Esophagus mucosa (tissue), 1 donor: ENCODE data around the gene SNAP47. TPM values are rescaled to one million over a fixed set of nuclear protein-coding genes. Genes with fewer than 3 reads are reported as not detected.

Experiments
- ATAC-seq: fragments of 200-7000 bp; cut with Tn5 transposase; one replicate; pipeline ENCODE4 v1.9.1; 2020
- total RNA-seq: library from RNA; stranded (reverse); gene quantifications from one replicate; pipeline ENCODE4 v1.2.4, GENCODE V29; 2023
- donor health status: DM: yes; HTN: yes; CAD: no.

Gene SNAP47
- total RNA-seq, 1 donor from 2014 or later: 15.8 TPM

DNA sequence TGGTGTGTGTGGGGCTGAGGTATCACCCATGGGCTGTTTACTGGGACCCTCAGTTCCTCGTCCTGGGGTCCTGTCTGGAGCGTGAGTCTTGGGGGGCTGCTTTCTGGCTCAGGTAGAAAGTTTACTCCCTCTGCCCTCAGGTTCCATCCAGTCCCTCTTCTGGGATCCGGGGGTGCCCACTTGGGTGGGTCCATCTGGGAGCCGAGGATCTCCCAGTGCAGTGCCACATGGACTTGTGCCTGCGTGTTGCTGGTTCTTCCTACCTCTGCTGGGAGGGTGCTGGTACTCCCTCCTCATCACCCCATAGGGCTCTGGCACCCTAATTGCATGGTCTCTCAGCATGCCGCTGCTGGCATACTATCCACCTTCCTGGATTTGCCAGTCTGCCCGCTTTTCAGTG lies 14.0 kb downstream of the SNAP47 start:
- ATAC-seq: no peak

- no peak for ATAC-seq
Observed at GRCh38 chr1:227749916-227750710, 14.9 kb downstream of the SNAP47 start.

- ATAC-seq: no peak
Observed at GRCh38 chr1:227753999-227754711, 18.9 kb downstream of the SNAP47 start.

DNA sequence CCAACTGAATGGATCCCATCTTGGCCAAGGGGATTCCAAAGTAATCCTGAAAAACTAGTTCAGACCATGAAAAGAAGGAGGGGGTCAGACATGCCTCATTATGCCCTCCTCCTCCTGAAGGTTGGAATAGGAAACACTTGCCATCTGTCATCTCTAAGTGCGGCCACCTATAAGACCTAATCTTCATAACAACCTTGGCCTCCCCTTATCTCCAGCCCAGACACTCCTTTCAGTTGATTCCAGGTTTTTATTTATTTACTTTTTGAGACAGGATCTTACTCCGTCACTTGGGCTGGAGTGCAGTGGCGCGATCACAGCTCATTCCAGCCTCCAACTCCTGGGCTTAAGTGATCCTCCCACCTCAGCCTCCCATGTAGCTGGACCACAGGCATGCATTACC lies 19.7 kb downstream of the SNAP47 start:
- no peak for ATAC-seq

DNA sequence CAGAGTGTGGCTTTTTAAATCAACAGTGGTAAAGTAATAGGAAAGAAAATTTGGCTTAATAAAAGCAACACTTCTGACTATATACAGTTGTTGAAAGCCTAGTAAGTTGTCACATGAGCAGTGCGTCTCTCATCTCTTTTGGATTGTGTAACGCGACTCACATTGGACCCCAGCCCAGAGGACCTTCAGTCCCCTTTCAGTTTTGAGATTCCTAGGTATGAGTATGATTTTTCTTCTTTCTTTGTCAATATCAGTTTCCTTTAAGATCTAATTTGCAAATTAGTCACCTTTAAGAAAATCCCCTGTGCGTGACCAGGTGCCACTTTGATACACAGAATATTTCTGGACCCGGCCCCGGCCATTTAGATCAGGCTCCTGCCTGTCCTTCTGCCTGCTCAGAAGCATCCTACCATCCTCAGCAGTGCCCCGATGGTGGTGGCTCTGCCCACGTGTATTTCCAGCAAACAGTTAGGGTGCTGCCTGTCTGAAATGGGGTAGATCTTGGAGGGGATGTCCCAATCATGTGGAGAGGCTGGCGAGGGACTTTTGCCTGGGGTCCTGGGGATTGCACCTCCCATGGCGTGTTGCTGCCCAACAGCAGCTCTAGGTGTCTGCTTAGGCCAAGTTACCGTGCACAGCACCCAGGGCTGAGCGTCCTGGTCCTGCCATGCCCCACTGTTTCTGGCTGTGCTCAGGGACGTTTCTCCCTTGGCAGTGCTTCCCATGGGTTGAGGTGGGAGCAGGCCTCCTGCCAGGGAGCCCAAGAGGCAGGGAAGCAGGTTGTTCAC lies 21.1 kb downstream of the SNAP47 start:
- ATAC-seq: no peak

DNA sequence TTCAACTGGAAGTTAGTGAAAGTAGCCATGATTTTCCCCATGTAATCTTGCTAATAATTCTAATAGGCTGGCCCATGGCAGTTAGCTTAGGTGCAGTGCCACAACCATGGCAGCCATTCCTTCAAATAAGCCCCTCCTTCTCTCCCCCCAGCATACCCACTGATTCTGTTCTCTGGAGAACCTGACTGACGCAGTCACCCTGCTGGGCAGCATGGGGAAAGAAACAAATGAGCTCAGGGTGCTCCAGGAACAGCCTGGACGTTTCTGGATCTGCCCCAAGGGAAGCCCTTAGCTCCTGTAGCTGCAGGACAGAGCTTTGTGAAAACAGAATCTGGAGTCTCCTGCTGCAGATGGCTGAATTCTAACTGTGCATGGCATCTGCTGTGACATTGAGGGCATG lies 22.5 kb downstream of the SNAP47 start:
- ATAC-seq: no peak

GRCh38 chr1:227758366-227758765 lies 23.1 kb downstream of the SNAP47 start:
- no peak for ATAC-seq

GRCh38 chr1:227759341-227760300 lies 24.4 kb downstream of the SNAP47 start:
- ATAC-seq: no peak

GRCh38 chr1:227760377-227760776 lies 25.1 kb downstream of the SNAP47 start:
- ATAC-seq: no peak

DNA sequence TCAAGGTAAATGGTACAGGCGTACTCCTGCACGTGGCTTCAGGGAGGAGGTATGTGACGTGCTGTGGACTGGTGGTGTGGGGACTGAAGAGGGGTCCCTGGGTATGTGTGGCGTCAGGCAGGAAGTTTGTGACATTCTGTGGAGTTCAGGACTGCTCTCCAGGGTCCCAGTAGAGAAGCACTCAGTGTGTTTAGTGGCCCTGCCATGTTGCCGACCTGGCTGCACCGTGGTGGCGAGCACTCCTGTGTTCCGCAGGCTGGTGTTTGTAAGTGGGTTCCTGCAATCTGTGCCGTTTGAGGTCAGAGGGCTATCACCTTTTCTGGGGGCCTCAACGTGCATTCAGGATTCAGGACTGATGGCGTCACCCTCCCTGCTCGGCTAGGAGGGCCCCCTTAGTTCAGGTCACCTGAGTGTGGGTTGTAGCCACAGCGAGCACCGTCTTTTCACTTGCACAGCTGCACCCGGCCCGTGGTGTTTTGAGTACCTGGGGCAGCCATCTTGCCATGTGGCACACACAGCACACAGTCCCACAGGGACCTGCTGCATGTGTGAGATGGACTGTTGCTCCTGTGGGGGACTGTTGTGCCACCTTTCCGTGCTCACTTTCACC lies 26.5 kb downstream of the SNAP47 start:
- ATAC-seq: no peak

DNA sequence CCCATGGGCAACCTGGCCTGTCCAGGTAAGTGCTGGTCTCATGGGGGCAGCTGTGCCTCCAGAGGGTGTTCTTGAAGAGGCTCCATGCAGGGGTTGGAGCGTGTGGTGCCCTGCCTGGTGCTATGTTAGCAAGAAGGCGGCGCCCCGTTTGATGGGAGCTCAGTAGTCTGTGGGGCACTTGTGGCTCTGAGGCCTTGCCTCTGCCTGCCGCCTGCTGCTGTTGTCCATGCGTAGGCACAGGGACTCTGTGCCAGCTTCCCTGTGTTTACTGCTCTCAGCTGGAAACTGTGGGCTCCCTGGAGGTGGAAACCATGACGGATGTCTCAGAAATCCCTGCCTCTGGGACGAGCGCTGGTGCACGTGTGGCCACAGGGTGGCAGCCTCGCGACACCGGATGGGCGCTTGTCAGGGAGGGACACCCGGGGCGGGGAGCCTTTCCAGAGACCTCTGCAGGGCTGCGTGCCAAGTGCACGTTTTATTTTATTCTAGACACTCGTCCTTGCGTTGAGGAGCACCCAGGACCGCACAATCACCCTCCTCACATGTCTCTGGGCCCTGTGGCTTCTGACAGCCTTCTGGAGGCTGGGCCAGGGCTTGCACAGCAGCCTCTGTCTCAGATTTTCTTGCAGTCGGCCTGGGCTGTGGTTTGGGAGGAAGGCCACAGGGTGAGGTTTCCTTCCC lies 27.1 kb downstream of the SNAP47 start:
- peak; percentile 79 for ATAC-seq

DNA sequence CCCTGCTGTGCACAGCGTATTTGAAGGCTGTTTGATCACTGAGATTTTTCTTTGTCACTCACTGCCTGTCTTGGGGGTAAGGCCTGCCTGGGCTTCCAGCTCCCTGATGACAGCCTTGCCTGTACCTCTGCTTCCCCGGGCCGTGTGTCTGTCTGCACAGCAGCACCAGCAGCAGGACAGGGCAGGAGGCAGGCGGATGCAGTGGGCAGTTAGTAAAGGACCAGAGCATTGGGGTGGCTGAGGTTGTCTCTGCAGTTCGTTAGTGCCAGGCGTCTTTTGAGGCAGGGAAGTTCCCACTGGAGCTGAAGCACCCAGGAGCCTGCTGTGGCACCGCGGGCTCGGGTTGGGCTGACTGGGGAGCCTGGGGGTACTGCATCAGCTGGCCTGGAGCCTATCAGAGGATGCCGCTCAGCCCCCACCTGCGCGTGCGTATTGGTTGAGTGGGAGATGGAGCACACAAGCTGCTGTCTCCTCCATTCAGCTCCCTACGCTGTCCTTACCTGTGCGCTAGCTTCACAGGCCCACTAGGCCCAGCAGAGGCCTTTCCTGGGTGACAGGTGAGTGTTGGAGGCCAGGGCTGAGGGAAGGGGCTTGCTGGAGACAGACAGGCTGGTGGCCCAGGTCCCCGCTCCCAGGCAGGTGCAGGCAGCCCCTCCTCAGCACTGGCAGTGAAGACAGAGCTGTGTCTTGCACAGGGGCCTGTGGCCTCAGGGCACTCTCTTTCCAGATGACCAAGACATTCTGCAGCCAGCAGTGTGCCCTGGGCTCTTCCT lies 28.2 kb downstream of the SNAP47 start:
- ATAC-seq: no peak

DNA sequence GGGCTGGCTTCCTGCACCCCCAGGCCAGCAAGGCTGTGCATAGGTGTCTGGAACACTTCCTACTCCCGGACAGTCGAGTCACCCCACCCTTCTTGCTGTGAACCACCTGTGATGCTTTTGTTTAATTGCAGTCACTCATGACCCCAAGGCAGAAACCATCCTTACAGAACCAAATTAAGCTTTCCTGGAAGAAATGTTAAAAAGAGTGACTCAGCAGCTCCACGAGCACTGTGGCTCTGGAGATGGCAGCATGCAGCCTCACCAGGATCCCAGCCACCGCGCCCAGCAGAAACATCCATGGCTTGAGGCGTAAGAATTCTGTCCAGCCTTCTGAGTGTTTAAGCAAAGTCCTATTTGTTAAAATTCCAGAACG lies 28.8 kb downstream of the SNAP47 start:
- peak; percentile 54 for ATAC-seq

GRCh38 chr1:227765261-227766014 lies 30.2 kb downstream of the SNAP47 start:
- no peak for ATAC-seq

- ATAC-seq: peak; percentile 12
Observed at GRCh38 chr1:227766015-227766634, 30.9 kb downstream of the SNAP47 start.

- no peak for ATAC-seq
Observed at GRCh38 chr1:227766653-227767277, 31.5 kb downstream of the SNAP47 start.

DNA sequence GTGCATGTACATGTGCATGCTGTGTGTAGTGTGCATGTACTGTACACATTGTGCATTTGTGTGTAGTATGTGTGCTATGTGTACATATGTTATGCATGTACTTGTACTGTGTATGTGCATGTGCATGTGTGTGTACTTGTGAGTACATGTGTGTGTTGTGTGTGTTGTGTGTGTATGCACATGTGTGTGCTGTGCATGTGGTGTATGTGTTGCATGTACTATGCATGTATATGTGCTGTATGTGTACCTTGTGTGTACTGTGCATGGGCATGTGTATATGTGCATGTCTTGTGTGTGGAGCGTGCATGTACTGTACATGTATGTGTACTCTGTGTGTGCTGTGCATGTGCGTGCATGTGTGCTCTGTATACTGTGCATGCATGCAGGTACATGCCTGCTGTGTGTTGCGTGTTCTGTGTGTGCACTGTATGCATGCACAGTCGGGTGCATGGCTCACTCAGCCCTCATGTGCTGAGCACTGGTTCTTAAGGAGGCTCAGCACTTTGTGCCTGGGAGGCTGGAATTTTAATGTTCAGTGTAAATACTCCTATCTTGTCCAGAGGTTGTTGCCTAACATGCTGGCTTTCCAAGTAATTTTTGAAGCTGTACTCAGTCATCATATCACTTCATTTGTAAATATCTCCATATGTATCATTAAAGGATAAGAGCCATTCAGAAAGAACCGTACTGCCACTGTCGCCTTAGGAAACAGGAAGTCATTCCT lies 32.3 kb downstream of the SNAP47 start:
- ATAC-seq: no peak

- no peak for ATAC-seq
Observed at GRCh38 chr1:227768125-227768439, 32.8 kb downstream of the SNAP47 start.
